HG02981 (cell line): ENCODE measurements around the gene UGT1A7.
"Not testable (repeated sequence)": the region's sequence is repeated elsewhere in the genome, so short reads cannot be mapped to it uniquely, and the experiment has no call there.

Experiments used
- ATAC-seq: cut with Tn5 transposase; IDR thresholded peaks from one replicate; pipeline ENCODE4 v1.9.1; 2021; ENCODE audit warnings: mild to moderate bottlenecking, moderate library complexity; ENCODE audit not compliant: unreplicated experiment

The UGT1A7 gene

GRCh38 chr2:233681521-233682099 lies at the start of gene UGT1A7:
UGT1A7 (plus strand) TSS chr2:233681901; CDS start chr2:233681938, 37 bp downstream.
- no peak for ATAC-seq

- ATAC-seq = not testable (repeated sequence)
These were observed 45.4 kb upstream of the UGT1A7 start, which contains the start of gene UGT1A10 for GRCh38 chr2:233636306-233636705. UGT1A10 (plus strand) TSS chr2:233636448; CDS start chr2:233636523, 75 bp downstream.

- ATAC-seq = no peak
These were observed 42.9 kb upstream of the UGT1A7 start for GRCh38 chr2:233638836-233639235.

- no peak for ATAC-seq
These were observed 41.8 kb upstream of the UGT1A7 start for GRCh38 chr2:233639860-233640259.

GRCh38 chr2:233643128-233643527 lies 38.6 kb upstream of the UGT1A7 start:
- ATAC-seq = no peak

GRCh38 chr2:233646033-233646432 lies 35.7 kb upstream of the UGT1A7 start:
- not testable (repeated sequence) for ATAC-seq

GRCh38 chr2:233650981-233651380 lies 30.7 kb upstream of the UGT1A7 start:
- no peak for ATAC-seq

- ATAC-seq = no peak
These were observed 30.3 kb upstream of the UGT1A7 start for GRCh38 chr2:233651430-233651829.

- no peak for ATAC-seq
These were observed 27.2 kb upstream of the UGT1A7 start for GRCh38 chr2:233654501-233654900.

GRCh38 chr2:233655043-233655442 lies 26.7 kb upstream of the UGT1A7 start:
- ATAC-seq = no peak

- not testable (repeated sequence) for ATAC-seq
These were observed 25.8 kb upstream of the UGT1A7 start for GRCh38 chr2:233655943-233656342.

- no peak for ATAC-seq
These were observed 25.3 kb upstream of the UGT1A7 start for GRCh38 chr2:233656443-233656842.

- no peak for ATAC-seq
These were observed 23.1 kb upstream of the UGT1A7 start for GRCh38 chr2:233658610-233659009.

GRCh38 chr2:233663911-233664310 lies 17.8 kb upstream of the UGT1A7 start:
- no peak for ATAC-seq

GRCh38 chr2:233668605-233669260 lies 13.0 kb upstream of the UGT1A7 start:
- ATAC-seq = no peak

- ATAC-seq = no peak
These were observed 10.2 kb upstream of the UGT1A7 start, which contains the start of gene UGT1A9 for GRCh38 chr2:233671290-233672161. UGT1A9 (plus strand) TSS chr2:233671898; CDS start chr2:233671935, 37 bp downstream.

GRCh38 chr2:233672886-233673285 lies 8.8 kb upstream of the UGT1A7 start:
- ATAC-seq = no peak

GRCh38 chr2:233673896-233674295 lies 7.8 kb upstream of the UGT1A7 start:
- ATAC-seq = no peak

GRCh38 chr2:233674314-233674713 lies 7.4 kb upstream of the UGT1A7 start:
- no peak for ATAC-seq

GRCh38 chr2:233674995-233675394 lies 6.7 kb upstream of the UGT1A7 start:
- ATAC-seq = no peak

GRCh38 chr2:233676046-233676445 lies 5.7 kb upstream of the UGT1A7 start:
- ATAC-seq = no peak
